ENCODE results near the gene SERPINE1. TPM values are rescaled to one million over a fixed set of nuclear protein-coding genes. Genes with fewer than 3 reads are reported as not detected.

The SERPINE1 gene
- total and polyA plus RNA-seq, 2 of the 4 experiments (the other 2 are of a cell fraction) = 1,441 to 2,783 TPM

DNA sequence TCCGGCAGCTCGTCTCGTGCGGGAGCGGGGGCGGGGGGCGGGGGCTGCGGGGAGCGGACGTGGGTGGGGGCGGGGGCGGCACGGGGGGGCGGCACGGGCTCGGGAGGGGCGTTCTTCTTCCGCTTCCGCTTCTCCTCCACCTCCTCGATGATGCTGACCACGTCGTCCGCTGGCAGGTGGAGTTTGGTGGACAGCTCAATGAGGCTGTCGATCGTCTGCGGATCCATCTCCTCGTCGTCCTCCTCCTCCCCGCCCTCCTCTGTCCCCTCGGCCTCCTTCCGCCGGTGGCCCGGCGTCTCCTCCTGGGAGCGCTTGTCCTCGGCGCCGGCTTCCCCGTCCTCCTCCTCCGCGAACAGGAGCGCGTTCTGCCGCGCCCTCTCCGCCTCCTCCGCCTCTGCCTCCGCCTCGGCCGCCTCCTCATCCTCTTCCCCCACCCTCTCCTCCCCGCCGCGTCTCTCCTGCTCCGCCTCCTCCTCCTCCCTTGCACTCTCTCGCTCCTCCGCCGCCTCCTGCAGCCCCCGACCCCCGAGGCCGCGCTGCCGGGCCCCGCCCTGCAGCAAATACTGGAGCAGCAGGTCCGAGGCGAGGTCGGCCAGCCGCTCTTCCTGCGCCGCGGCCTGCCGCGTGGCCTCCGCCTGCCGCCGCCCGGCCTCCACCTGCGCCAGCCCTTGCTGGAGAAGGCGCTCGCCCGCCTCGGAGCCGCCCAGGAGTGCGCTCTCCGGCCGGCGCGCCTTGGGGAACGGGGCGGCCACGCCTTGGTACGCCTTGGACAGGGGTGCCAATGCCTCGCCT, 36.6 kb downstream of the SERPINE1 start (continued):
- TF ChIP-seq FOS (IDR thresholded peaks at IDR 0.05; ENCODE audit: low read depth, low read length) = no peak
- TF ChIP-seq MAFK (IDR thresholded peaks at IDR 0.05; ENCODE audit: low read depth, low read length) = no peak

DNA sequence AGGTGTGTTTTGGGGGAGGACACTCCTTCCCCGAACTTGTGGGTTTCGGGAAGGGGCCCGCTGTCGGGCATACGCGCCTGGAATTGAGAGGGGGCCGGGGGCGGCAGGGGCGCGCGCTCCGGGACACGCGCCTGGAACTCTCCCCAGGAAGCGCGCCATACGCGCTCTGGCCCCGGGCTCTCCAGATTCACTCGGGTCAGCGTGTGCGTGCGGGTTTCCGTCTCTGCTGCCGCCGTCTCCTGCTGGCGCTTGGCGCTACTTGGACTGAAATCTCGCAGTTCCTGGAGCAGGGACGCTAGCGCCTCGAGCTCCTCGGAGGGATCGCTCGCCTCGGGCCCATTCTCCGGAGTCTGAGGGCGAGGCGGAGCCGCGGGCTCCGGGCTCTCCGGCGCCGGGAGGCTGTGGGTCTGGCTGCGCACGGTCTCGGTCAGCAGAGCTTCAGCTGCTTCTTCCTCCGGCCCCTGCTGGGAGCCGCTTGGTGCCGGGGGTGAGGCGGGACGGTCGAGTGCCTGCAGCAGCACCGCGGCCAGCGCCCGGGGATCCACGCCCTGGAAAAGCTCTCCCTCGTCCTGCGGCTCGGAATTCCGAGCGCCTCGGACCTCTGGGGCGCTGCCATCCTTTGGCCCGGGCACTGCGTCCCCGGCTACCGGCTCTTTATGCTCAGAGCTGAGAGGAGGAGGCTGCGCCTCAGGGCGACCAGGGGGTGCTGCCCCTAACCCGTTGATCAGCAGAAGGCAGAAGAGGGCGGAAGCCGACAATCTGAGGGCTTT, 37.4 kb downstream of the SERPINE1 start:
- ChIA-PET POLR2A (ENCODE audit: unreplicated experiment) (interaction anchor here (1.2 kb wide), 1 partner anchor 10 kb away, joined by 3 read pairs; no protein-coding TSS in a partner anchor), CTCF (interaction anchor here (1.1 kb wide), 1 partner anchor 20 kb away, joined by 4 read pairs; no protein-coding TSS in a partner anchor)
- Histone ChIP-seq H3K4me3 (ENCODE audit: insufficient read depth, low read depth, low read length) (0 out of 2 replicates have a peak overlapping the region, but pooled peaks have one; percentile 45), H3K27ac (ENCODE audit: insufficient read depth, low read length) (no peak overlapping the region), H3K14ac (replicated peaks; ENCODE audit: low read depth, low read length) (no peak overlapping the region), H3K79me1 (ENCODE audit: low read depth in 1 of 2, low read length in 2 of 2) (peaks cover 0 to 9% of the 10 kb centered on the region in 2 experiments; a peak in 1 of 4 replicates), H2BK15ac (ENCODE audit: low read depth, low read length) (no peak overlapping the region), H2AK9ac (replicated peaks; ENCODE audit: low read depth, low read length, poor library complexity) (no peak overlapping the region), H3K4me1 (ENCODE audit: control insufficient read depth, insufficient read depth, low read length) (peaks cover 17% of the 10 kb centered on the region), H3K4ac (ENCODE audit: low read depth, low read length) (no peak overlapping the region), H2BK5ac (ENCODE audit: low read depth, low read length, poor library complexity, severe bottlenecking) (no peak overlapping the region), H2BK20ac (ENCODE audit: low read depth, low read length) (no peak overlapping the region), H3K9ac (ENCODE audit: low read depth, low read length) (no peak overlapping the region), H4K20me1 (ENCODE audit: insufficient read depth, low read length) (peaks cover 21% of the 10 kb centered on the region), H3K18ac (ENCODE audit: low read depth, low read length) (no peak overlapping the region), H3K4me2 (ENCODE audit: low read depth, low read length) (peak overlapping the region; percentile 82), H2AFZ (replicated peaks; ENCODE audit: low read length, poor library complexity) (no peak overlapping the region), H3K9me3 (ENCODE audit: control insufficient read depth, insufficient read depth, low read length) (no peaks in the 10 kb centered on the region), H4K5ac (ENCODE audit: low read depth, low read length) (no peak overlapping the region), H3K36me3 (ENCODE audit: control insufficient read depth, insufficient read depth, low read length) (peaks cover 8% of the 10 kb centered on the region), H3K56ac (ENCODE audit: extremely low read depth, insufficient read depth, low read length) (no peak overlapping the region), H4K91ac (ENCODE audit: insufficient read depth, low read depth, low read length) (no peak overlapping the region), H2BK120ac (ENCODE audit: low read depth, low read length) (no peak overlapping the region), H3K9me1 (ENCODE audit: insufficient read depth, low read length) (peaks cover 12% of the 10 kb centered on the region), H3K27me3 (ENCODE audit: control insufficient read depth, insufficient read depth, low read length) (peaks cover 22% of the 10 kb centered on the region; the same call in 1 of the 2 replicates), H4K8ac (ENCODE audit: low read depth in 2 of 2, low read length in 2 of 2) (no peak overlapping the region), H3K23ac (ENCODE audit: low read depth, low read length) (no peak overlapping the region), H2AK5ac (ENCODE audit: low read depth, low read length) (no peak overlapping the region)
- intact Hi-C loops (cut with micrococcal nuclease) = no loop called here
- WGBS, 2 experiments (ENCODE audit: extremely low coverage in 2 of 2, insufficient read length in 1 of 2) = 2% methylated on average over 29 of the region's 75 CpGs; no CpG with 5 or more reads in 1 of the 2 experiments
- BruUV-seq (replicated peaks) = no TSS peak
- DNase-seq = peak; percentile 65
- TF ChIP-seq, protein P1, sequence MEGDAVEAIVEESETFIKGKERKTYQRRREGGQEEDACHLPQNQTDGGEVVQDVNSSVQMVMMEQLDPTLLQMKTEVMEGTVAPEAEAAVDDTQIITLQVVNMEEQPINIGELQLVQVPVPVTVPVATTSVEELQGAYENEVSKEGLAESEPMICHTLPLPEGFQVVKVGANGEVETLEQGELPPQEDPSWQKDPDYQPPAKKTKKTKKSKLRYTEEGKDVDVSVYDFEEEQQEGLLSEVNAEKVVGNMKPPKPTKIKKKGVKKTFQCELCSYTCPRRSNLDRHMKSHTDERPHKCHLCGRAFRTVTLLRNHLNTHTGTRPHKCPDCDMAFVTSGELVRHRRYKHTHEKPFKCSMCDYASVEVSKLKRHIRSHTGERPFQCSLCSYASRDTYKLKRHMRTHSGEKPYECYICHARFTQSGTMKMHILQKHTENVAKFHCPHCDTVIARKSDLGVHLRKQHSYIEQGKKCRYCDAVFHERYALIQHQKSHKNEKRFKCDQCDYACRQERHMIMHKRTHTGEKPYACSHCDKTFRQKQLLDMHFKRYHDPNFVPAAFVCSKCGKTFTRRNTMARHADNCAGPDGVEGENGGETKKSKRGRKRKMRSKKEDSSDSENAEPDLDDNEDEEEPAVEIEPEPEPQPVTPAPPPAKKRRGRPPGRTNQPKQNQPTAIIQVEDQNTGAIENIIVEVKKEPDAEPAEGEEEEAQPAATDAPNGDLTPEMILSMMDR (conservative IDR thresholded peaks at IDR 0.05; ENCODE audit: low read depth, low read length) = no peak
- TF ChIP-seq MXI1 (IDR thresholded peaks at IDR 0.05; ENCODE audit: borderline replicate concordance, low read depth, low read length) (peak; percentile 93), RCOR1 (IDR thresholded peaks at IDR 0.05; ENCODE audit: insufficient replicate concordance, low read length) (peak; percentile 64)
- in situ Hi-C loops (cut with MboI; ENCODE audit: low sequenced_read_pairs) = no loop called here
- dilution Hi-C loops (cut with HindIII; ENCODE audit: low sequenced_read_pairs, unreplicated experiment) = no loop called here
- peak; percentile 54 for ATAC-seq (ENCODE audit: low read depth)

All from IMR-90 (cell line).